Osteocyte (in vitro differentiated cells): ENCODE results near the gene SLC38A3. TPM values are rescaled to one million over a fixed set of nuclear protein-coding genes. Genes with fewer than 3 reads are reported as not detected.

ENCODE experiments used
- DNase-seq: peaks from one replicate; pipeline ENCODE4 v3.0.0; 2021; ENCODE audit warnings: mixed read lengths; ENCODE audit not compliant: unreplicated experiment; ENCODE audit errors: extremely low spot score
- H3K27ac Mint-ChIP-seq: one replicate; pipeline ENCODE4 v1.8.0; 2021; ENCODE audit warnings: mild to moderate bottlenecking, mixed read lengths; ENCODE audit not compliant: unreplicated experiment
- H3K27me3 Mint-ChIP-seq: one replicate; pipeline ENCODE4 v1.8.0; 2021; ENCODE audit warnings: mixed read lengths; ENCODE audit not compliant: unreplicated experiment
- H3K36me3 Mint-ChIP-seq: one replicate; pipeline ENCODE4 v1.8.0; 2021; ENCODE audit warnings: mixed read lengths; ENCODE audit not compliant: unreplicated experiment
- H3K4me1 Mint-ChIP-seq: one replicate; pipeline ENCODE4 v1.8.0; 2021; ENCODE audit warnings: mixed read lengths; ENCODE audit not compliant: unreplicated experiment
- H3K4me3 Mint-ChIP-seq: one replicate; pipeline ENCODE4 v1.8.0; 2021; ENCODE audit warnings: mild to moderate bottlenecking, moderate library complexity, mixed read lengths; ENCODE audit not compliant: unreplicated experiment
- H3K9me3 Mint-ChIP-seq: one replicate; pipeline ENCODE4 v1.8.0; 2021; ENCODE audit warnings: mixed read lengths; ENCODE audit not compliant: unreplicated experiment
- CTCF ChIP-seq: fragments of 200-600 bp; sonication (generic); IDR thresholded peaks from 2 replicates; pipeline ENCODE4 v1.5.0; 2021; ENCODE audit warnings: antibody characterized with exemption, mild to moderate bottlenecking, moderate library complexity
- total RNA-seq: library from RNA; stranded (reverse); gene quantifications from 2 replicates; pipeline ENCODE4 v1.2.1, GENCODE V29; 2021

The SLC38A3 gene
- total RNA-seq, 1 donor from 2014 or later, result 3.9 TPM

- peaks cover 9% of the 10 kb centered on the region for H3K4me1 Mint-ChIP-seq
- no peak overlapping the region for H3K27ac Mint-ChIP-seq
- H3K36me3 Mint-ChIP-seq, result no peaks in the 10 kb centered on the region
- H3K27me3 Mint-ChIP-seq, result no peaks in the 10 kb centered on the region
- no peak overlapping the region for H3K4me3 Mint-ChIP-seq
- no peaks in the 10 kb centered on the region for H3K9me3 Mint-ChIP-seq
- no peak for DNase-seq
- no peak for TF ChIP-seq CTCF
Observed at GRCh38 chr3:50173685-50174516, 31.2 kb upstream of the SLC38A3 start.

GRCh38 chr3:50174517-50174895 lies 30.6 kb upstream of the SLC38A3 start:
- Mint-ChIP-seq H3K27me3 (peaks cover 2% of the 10 kb centered on the region), H3K4me3 (no peak overlapping the region), H3K27ac (no peak overlapping the region), H3K36me3 (no peaks in the 10 kb centered on the region), H3K4me1 (peaks cover 9% of the 10 kb centered on the region), H3K9me3 (no peaks in the 10 kb centered on the region)
- TF ChIP-seq CTCF, result no peak
- no peak for DNase-seq

GRCh38 chr3:50174947-50175524 lies 30.0 kb upstream of the SLC38A3 start:
- TF ChIP-seq CTCF, result no peak
- DNase-seq, result no peak
- H3K4me3 Mint-ChIP-seq, result no peak overlapping the region
- H3K27ac Mint-ChIP-seq, result no peak overlapping the region
- H3K27me3 Mint-ChIP-seq, result peaks cover 7% of the 10 kb centered on the region
- H3K4me1 Mint-ChIP-seq, result peaks cover 9% of the 10 kb centered on the region
- no peaks in the 10 kb centered on the region for H3K9me3 Mint-ChIP-seq
- no peaks in the 10 kb centered on the region for H3K36me3 Mint-ChIP-seq

- no peaks in the 10 kb centered on the region for H3K9me3 Mint-ChIP-seq
- peaks cover 9% of the 10 kb centered on the region for H3K4me1 Mint-ChIP-seq
- peaks cover 1% of the 10 kb centered on the region for H3K36me3 Mint-ChIP-seq
- no peak for DNase-seq
- TF ChIP-seq CTCF, result no peak
- H3K27ac Mint-ChIP-seq, result no peak overlapping the region
- H3K4me3 Mint-ChIP-seq, result no peak overlapping the region
- peaks cover 7% of the 10 kb centered on the region for H3K27me3 Mint-ChIP-seq
Observed at GRCh38 chr3:50177346-50177745, 27.7 kb upstream of the SLC38A3 start.

- Mint-ChIP-seq H3K27ac (no peak overlapping the region), H3K36me3 (peaks cover 1% of the 10 kb centered on the region), H3K9me3 (no peaks in the 10 kb centered on the region), H3K4me3 (no peak overlapping the region), H3K4me1 (peaks cover 9% of the 10 kb centered on the region), H3K27me3 (peaks cover 7% of the 10 kb centered on the region)
- no peak for DNase-seq
- no peak for TF ChIP-seq CTCF
Observed at GRCh38 chr3:50179710-50180109, 25.4 kb upstream of the SLC38A3 start.
